Measurements from ENCODE around the gene RAB7A.

The RAB7A gene

GRCh38 chr3:128788268-128788869 lies 62.4 kb downstream of the RAB7A start:
- no peak for TF ChIP-seq FOXK2 (IDR thresholded peaks at IDR 0.05)
- TF ChIP-seq TARDBP (IDR thresholded peaks at IDR 0.05) = no peak
- TF ChIP-seq ARNT (IDR thresholded peaks at IDR 0.05) = no peak
- no peak for TF ChIP-seq CTBP1 (IDR thresholded peaks at IDR 0.05; ENCODE audit: borderline replicate concordance)
- no peak for TF ChIP-seq SP1 (IDR thresholded peaks at IDR 0.05)
- TF ChIP-seq L3MBTL2 (conservative IDR thresholded peaks at IDR 0.05) = no peak
- TF ChIP-seq ELF4 (IDR thresholded peaks at IDR 0.05) = no peak
- no peak for TF ChIP-seq LEF1 (IDR thresholded peaks at IDR 0.05; ENCODE audit: borderline replicate concordance)
- no peak for TF ChIP-seq SUZ12 (IDR thresholded peaks at IDR 0.05)
- no peak for TF ChIP-seq FOXM1 (IDR thresholded peaks at IDR 0.05; ENCODE audit: borderline replicate concordance)
- TF ChIP-seq ZNF384 (IDR thresholded peaks at IDR 0.05) = no peak
- no peak for TF ChIP-seq FOXA1 (IDR thresholded peaks at IDR 0.05)
- TF ChIP-seq HDGF (IDR thresholded peaks at IDR 0.05; ENCODE audit: borderline replicate concordance) = no peak
- no peak for TF ChIP-seq NFRKB (IDR thresholded peaks at IDR 0.05)
- TF ChIP-seq, protein P1, sequence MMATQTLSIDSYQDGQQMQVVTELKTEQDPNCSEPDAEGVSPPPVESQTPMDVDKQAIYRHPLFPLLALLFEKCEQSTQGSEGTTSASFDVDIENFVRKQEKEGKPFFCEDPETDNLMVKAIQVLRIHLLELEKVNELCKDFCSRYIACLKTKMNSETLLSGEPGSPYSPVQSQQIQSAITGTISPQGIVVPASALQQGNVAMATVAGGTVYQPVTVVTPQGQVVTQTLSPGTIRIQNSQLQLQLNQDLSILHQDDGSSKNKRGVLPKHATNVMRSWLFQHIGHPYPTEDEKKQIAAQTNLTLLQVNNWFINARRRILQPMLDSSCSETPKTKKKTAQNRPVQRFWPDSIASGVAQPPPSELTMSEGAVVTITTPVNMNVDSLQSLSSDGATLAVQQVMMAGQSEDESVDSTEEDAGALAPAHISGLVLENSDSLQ (IDR thresholded peaks at IDR 0.05) = no peak
- TF ChIP-seq BHLHE40 (IDR thresholded peaks at IDR 0.05; ENCODE audit: borderline replicate concordance) = no peak
- DNase-seq (ENCODE audit: extremely low spot score) = no peak
- ChIA-PET CTCF (interaction anchor here (1.1 kb wide), 1 partner anchor 108 kb away, joined by 7 read pairs; no protein-coding TSS in a partner anchor), POLR2A (interaction anchor here (1.2 kb wide), 1 partner anchor 108 kb away, joined by 3 read pairs; no protein-coding TSS in a partner anchor)

DNA sequence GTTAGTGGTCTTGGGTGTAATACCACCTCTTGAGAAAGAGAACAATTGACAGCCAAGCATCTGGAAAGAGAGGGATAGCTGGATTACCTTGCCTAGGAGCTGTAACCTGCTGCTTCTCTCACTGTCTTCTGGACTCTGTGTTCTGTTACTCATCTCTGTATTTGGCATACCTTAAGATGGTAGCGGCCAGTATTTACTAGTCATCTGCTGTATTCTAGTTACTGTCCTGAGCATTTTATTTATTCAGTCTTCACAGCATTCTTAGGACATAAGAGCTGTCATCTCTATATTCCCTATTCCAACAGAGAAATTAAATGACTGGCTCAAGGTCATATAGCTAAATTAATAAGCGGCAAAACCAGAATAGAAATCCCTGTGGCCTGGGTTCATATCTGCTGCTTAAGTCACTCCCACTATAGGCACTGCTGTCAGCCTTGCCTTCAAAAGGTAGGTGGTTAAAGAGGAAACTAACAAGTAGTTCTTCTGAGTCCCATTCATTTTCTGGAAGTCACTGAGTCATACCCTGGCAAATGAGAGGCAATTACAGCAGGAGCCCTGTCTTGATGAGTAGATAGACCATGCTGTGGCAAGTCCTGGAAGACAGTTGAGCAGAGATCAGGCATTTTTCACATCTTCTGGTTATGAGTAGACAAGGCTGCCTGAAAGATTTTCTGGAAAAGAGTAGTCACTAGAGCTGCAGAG lies 68.2 kb downstream of the RAB7A start:
- no peak for DNase-seq (ENCODE audit: extremely low spot score)
- CTCF ChIA-PET = interaction anchor here (0.6 to 2.4 kb wide), 2 partner anchors 113 to 186 kb away, joined by 4 to 16 read pairs; no protein-coding TSS in a partner anchor

GRCh38 chr3:128794770-128795649 lies 69.0 kb downstream of the RAB7A start:
- CTCF ChIA-PET = interaction anchor here (0.6 to 2.4 kb wide), 2 partner anchors 114 to 186 kb away, joined by 4 to 16 read pairs; no protein-coding TSS in a partner anchor
- DNase-seq (ENCODE audit: extremely low spot score) = peak; percentile 80
- POLR2A ChIA-PET = interaction anchor here (2.6 kb wide), 1 partner anchor 114 kb away, joined by 11 read pairs; no protein-coding TSS in a partner anchor
- TF ChIP-seq L3MBTL2 (conservative IDR thresholded peaks at IDR 0.05) (no peak), NFRKB (IDR thresholded peaks at IDR 0.05) (no peak), HDGF (IDR thresholded peaks at IDR 0.05; ENCODE audit: borderline replicate concordance) (no peak), TARDBP (IDR thresholded peaks at IDR 0.05) (no peak), ELF4 (IDR thresholded peaks at IDR 0.05) (no peak), SP1 (IDR thresholded peaks at IDR 0.05) (no peak)

More for the DNA sequence above, 68.2 kb downstream of the RAB7A start:
- TF ChIP-seq, protein P1 (IDR thresholded peaks at IDR 0.05) = no peak
- TF ChIP-seq FOXM1 (IDR thresholded peaks at IDR 0.05; ENCODE audit: borderline replicate concordance) (no peak), NFRKB (IDR thresholded peaks at IDR 0.05) (no peak), HDGF (IDR thresholded peaks at IDR 0.05; ENCODE audit: borderline replicate concordance) (no peak), L3MBTL2 (conservative IDR thresholded peaks at IDR 0.05) (no peak), ARNT (IDR thresholded peaks at IDR 0.05) (no peak), TARDBP (IDR thresholded peaks at IDR 0.05) (no peak), LEF1 (IDR thresholded peaks at IDR 0.05; ENCODE audit: borderline replicate concordance) (no peak), SUZ12 (IDR thresholded peaks at IDR 0.05) (no peak), ELF4 (IDR thresholded peaks at IDR 0.05) (no peak), ZNF384 (IDR thresholded peaks at IDR 0.05) (no peak), BHLHE40 (IDR thresholded peaks at IDR 0.05; ENCODE audit: borderline replicate concordance) (no peak), CTBP1 (IDR thresholded peaks at IDR 0.05; ENCODE audit: borderline replicate concordance) (no peak), FOXA1 (IDR thresholded peaks at IDR 0.05) (no peak), SP1 (IDR thresholded peaks at IDR 0.05) (no peak), FOXK2 (IDR thresholded peaks at IDR 0.05) (no peak)
- POLR2A ChIA-PET = interaction anchor here (2.6 kb wide), 1 partner anchor 113 kb away, joined by 11 read pairs; no protein-coding TSS in a partner anchor

GRCh38 chr3:128799653-128800052 lies 73.7 kb downstream of the RAB7A start:
- ChIA-PET POLR2A (interaction anchor here (1.2 kb wide), 1 partner anchor 119 kb away, joined by 5 read pairs; no protein-coding TSS in a partner anchor), CTCF (interaction anchor here (0.6 kb wide), 1 partner anchor 119 kb away, joined by 4 read pairs; no protein-coding TSS in a partner anchor)
- DNase-seq (ENCODE audit: extremely low spot score) = no peak
- TF ChIP-seq L3MBTL2 (conservative IDR thresholded peaks at IDR 0.05) = no peak
- no peak for TF ChIP-seq TARDBP (IDR thresholded peaks at IDR 0.05)
- TF ChIP-seq LEF1 (IDR thresholded peaks at IDR 0.05; ENCODE audit: borderline replicate concordance) = no peak
- no peak for TF ChIP-seq SUZ12 (IDR thresholded peaks at IDR 0.05)
- TF ChIP-seq ZNF384 (IDR thresholded peaks at IDR 0.05) = no peak
- no peak for TF ChIP-seq SP1 (IDR thresholded peaks at IDR 0.05)
- TF ChIP-seq NFRKB (IDR thresholded peaks at IDR 0.05) = no peak

- POLR2A ChIA-PET = interaction anchor here (1.2 kb wide), 1 partner anchor 120 kb away, joined by 5 read pairs; no protein-coding TSS in a partner anchor
- CTCF ChIA-PET = interaction anchor here (0.6 kb wide), 2 partner anchors 8 to 120 kb away, joined by 3 to 4 read pairs; no protein-coding TSS in a partner anchor
- TF ChIP-seq, protein P1 (IDR thresholded peaks at IDR 0.05) = no peak
- TF ChIP-seq BHLHE40 (IDR thresholded peaks at IDR 0.05; ENCODE audit: borderline replicate concordance) (no peak), HDGF (IDR thresholded peaks at IDR 0.05; ENCODE audit: borderline replicate concordance) (no peak), ELF4 (IDR thresholded peaks at IDR 0.05) (no peak), LEF1 (IDR thresholded peaks at IDR 0.05; ENCODE audit: borderline replicate concordance) (no peak), ARNT (IDR thresholded peaks at IDR 0.05) (no peak), ZNF384 (IDR thresholded peaks at IDR 0.05) (no peak), FOXA1 (IDR thresholded peaks at IDR 0.05) (no peak), CTBP1 (IDR thresholded peaks at IDR 0.05; ENCODE audit: borderline replicate concordance) (no peak), SUZ12 (IDR thresholded peaks at IDR 0.05) (no peak)
- DNase-seq (ENCODE audit: extremely low spot score) = no peak
These were observed 74.5 kb downstream of the RAB7A start for GRCh38 chr3:128800241-128801187.

Measured in HEK293T (cell line).